Cardiac muscle cell (in vitro differentiated cells and primary cell): ENCODE measurements around the gene TSC22D4. TPM values are rescaled to one million over a fixed set of nuclear protein-coding genes. Genes with fewer than 3 reads are reported as not detected.

ENCODE experiments used
- DNase-seq, 2 donors: peaks; one replicate each; pipeline versions ENCODE4 v3.0.0 to v3.0.0-alpha.2; 2010 to 2017; ENCODE audit warnings: low read depth in 1 of 2, low spot score in 1 of 2
- H3K27ac ChIP-seq: fragments of 200-600 bp; sonication (generic); 2 replicates; pipeline ENCODE4 v1.5.1; 2016
- H3K27me3 ChIP-seq: fragments of 200-600 bp; sonication (generic); 2 replicates; pipeline ENCODE4 v1.6.0; 2016; ENCODE audit warnings: control low read depth
- H3K36me3 ChIP-seq: fragments of 200-600 bp; sonication (generic); 2 replicates; pipeline ENCODE4 v1.5.1; 2016; ENCODE audit warnings: control low read depth
- H3K4me1 ChIP-seq: fragments of 200-600 bp; sonication (generic); 2 replicates; pipeline ENCODE4 v1.8.1; 2017; ENCODE audit warnings: low read depth, mild to moderate bottlenecking, mixed run types
- H3K4me3 ChIP-seq: fragments of 200-600 bp; sonication (generic); 2 replicates; pipeline ENCODE4 v1.5.1; 2016; ENCODE audit warnings: mild to moderate bottlenecking
- H3K9me3 ChIP-seq: fragments of 200-600 bp; sonication (generic); 2 replicates; pipeline ENCODE4 v1.5.1; 2017; ENCODE audit warnings: low read depth, mild to moderate bottlenecking, control low read depth
- polyA plus RNA-seq: library from polyadenylated mRNA; unstranded; fragments of >200 nt; fragmentation: Nextera tagmentation; extraction: Ambion mirVana; gene quantifications from 2 replicates; pipeline ENCODE4 v1.2.1, GENCODE V29; 2016
- total RNA-seq: library from RNA; depleted of rRNA; stranded (reverse); fragments of >200 nt; gene quantifications from 2 replicates; pipeline ENCODE4 v1.2.3, GENCODE V29; 2016
- TF ChIP-seq, protein P1 (sequence below): IDR thresholded peaks from 2 replicates; pipeline ENCODE4 v1.5.1; 2012; ENCODE audit warnings: low read depth, mild to moderate bottlenecking, low read length

TSC22D4 gene
- total and polyA plus RNA-seq, 2 experiments from 2014 or later, result 91.9 to 133 TPM

DNA sequence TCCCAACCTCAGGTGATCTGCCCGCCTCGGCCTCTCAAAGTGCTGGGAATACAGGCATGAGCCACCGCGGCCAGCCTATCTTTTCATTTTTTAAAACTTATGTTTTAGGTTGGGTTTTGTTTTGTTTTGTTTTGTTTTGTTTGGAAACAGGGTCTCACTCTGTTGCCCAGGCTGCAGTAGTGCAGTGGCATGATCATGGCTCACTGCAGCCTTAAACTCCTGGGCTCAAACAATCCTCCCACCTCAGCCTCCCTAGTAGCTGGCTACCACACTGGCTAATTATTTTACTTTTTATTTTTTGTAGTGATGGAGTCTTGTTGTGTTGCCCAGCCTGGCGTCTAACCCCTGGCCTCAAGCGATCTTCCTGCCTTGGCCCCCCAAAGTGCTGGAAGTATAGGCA, 40.6 kb upstream of the TSC22D4 start:
- H3K4me1 ChIP-seq, result no peaks in the 10 kb centered on the region
- no peaks in the 10 kb centered on the region for H3K27me3 ChIP-seq
- H3K9me3 ChIP-seq, result no peaks in the 10 kb centered on the region
- H3K4me3 ChIP-seq, result no peak overlapping the region
- no peaks in the 10 kb centered on the region for H3K36me3 ChIP-seq
- DNase-seq, result no peak
- no peak overlapping the region for H3K27ac ChIP-seq
- TF ChIP-seq, protein P1, sequence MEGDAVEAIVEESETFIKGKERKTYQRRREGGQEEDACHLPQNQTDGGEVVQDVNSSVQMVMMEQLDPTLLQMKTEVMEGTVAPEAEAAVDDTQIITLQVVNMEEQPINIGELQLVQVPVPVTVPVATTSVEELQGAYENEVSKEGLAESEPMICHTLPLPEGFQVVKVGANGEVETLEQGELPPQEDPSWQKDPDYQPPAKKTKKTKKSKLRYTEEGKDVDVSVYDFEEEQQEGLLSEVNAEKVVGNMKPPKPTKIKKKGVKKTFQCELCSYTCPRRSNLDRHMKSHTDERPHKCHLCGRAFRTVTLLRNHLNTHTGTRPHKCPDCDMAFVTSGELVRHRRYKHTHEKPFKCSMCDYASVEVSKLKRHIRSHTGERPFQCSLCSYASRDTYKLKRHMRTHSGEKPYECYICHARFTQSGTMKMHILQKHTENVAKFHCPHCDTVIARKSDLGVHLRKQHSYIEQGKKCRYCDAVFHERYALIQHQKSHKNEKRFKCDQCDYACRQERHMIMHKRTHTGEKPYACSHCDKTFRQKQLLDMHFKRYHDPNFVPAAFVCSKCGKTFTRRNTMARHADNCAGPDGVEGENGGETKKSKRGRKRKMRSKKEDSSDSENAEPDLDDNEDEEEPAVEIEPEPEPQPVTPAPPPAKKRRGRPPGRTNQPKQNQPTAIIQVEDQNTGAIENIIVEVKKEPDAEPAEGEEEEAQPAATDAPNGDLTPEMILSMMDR, result no peak

DNA sequence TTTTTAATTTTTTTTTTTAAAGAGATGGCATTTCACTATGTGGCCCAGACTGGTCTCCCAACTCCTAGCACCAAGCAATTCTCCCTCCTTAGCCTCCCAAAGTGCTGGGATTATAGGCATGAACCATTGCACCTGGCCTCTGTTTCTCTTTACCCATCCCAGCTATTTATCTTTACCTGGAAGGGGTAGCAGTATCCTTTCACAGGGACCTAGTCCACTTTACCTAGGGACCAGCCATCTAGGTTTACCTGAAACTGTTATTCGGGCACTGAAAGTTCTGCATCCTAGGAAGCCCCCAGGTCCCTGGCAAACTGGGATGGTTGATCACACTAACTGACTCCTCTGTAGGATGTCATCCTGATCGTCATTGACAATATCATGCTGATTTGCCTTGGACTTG, 38.3 kb upstream of the TSC22D4 start:
- DNase-seq, result no peak
- no peak overlapping the region for H3K4me3 ChIP-seq
- H3K4me1 ChIP-seq, result no peaks in the 10 kb centered on the region
- no peaks in the 10 kb centered on the region for H3K27me3 ChIP-seq
- H3K9me3 ChIP-seq, result no peaks in the 10 kb centered on the region
- no peaks in the 10 kb centered on the region for H3K36me3 ChIP-seq
- no peak overlapping the region for H3K27ac ChIP-seq
- TF ChIP-seq, protein P1, result no peak

DNA sequence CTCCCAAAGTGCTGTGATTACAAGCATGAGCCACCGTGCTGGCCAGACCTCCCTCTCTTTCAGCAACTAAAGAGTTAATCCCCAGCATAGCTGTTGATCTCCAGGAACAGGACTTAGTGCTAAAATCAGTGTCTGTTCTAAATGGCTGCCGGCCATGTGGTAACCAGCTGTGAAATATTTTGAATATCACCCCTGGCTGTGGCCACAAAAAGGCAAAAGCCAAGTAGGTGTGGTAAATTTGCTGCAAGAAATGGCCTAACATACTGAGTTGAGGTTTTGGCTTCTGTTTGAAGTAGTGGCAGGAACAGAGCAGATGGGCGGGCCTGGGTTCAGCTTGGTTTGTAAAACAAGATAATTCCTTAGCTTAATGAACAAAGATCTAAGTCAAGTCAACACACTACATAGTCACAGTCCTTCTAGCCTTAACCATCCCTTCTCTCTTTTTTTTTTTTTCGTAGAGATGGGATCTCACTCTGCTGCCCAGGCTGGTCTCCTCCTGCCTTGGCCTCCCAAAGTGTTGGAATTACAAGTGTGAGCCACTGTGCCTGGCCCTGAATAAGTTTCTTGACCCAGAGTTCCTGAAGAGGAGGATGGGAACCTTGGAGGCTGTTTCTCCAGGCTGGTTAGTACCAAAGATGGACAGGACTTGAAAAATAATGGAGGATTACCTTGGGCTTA, 37.3 kb upstream of the TSC22D4 start:
- H3K4me1 ChIP-seq, result no peaks in the 10 kb centered on the region
- no peak overlapping the region for H3K4me3 ChIP-seq
- TF ChIP-seq, protein P1, result no peak
- no peaks in the 10 kb centered on the region for H3K9me3 ChIP-seq
- no peaks in the 10 kb centered on the region for H3K27me3 ChIP-seq
- DNase-seq, result peak in 1 of 2 donors; percentile 97
- H3K27ac ChIP-seq, result no peak overlapping the region
- no peaks in the 10 kb centered on the region for H3K36me3 ChIP-seq

DNA sequence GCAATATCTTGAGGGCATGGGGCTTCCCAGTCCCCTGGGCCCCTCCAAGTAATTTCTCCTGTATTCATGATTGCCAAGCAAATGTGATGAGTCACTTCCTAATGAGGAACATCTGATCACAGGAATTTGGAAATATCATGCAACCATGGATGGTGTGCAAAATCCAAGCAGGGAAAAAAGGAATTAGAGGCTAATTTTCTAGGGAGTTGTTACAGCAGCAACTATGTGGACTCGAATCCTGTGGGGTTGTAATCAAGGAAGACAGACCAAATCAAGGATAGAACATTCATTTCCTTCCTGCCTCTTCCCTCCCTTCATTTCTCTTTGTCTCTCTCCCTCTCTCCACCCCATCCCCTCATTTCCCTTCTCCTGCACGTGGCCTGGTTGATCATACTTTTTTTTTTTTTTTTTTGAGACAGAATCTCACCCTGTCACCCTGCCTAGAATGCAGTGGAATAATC, 36.1 kb upstream of the TSC22D4 start:
- TF ChIP-seq, protein P1, result no peak
- Histone ChIP-seq H3K9me3 (no peaks in the 10 kb centered on the region), H3K27me3 (no peaks in the 10 kb centered on the region), H3K4me1 (no peaks in the 10 kb centered on the region), H3K27ac (no peak overlapping the region), H3K4me3 (no peak overlapping the region), H3K36me3 (no peaks in the 10 kb centered on the region)
- peak in 1 of 2 donors; percentile 77 for DNase-seq

DNA sequence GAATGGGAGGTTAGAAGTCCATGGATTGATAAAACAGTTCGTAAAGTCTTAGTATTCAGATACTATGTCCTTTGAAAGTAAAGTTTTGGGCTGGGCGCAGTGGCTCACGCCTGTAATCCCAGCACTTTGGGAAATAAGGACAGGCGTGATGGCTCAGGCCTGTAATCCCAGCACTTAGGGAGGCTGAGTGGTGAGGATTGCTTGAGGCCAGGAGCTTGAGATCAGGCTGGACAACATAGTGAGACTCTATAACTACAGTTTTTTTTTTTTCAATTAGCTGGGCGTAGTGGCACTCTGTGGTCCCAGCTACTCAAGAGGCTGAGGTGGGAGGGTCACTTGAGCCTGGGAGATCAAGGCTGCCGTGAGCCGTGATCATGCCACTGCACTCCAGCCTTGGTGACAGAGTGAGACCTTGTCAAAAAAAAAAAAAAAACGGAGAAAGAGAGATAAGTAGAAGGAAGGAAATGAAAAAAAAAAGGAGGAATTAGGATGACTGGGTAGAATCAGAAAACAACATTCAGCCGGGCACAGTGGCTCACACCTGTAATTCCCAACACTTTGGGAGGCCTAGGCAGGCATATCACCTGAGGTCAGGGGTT, 34.3 kb upstream of the TSC22D4 start:
- DNase-seq, result no peak
- no peaks in the 10 kb centered on the region for H3K36me3 ChIP-seq
- H3K27me3 ChIP-seq, result no peaks in the 10 kb centered on the region
- H3K9me3 ChIP-seq, result no peaks in the 10 kb centered on the region
- no peak overlapping the region for H3K27ac ChIP-seq
- no peak overlapping the region for H3K4me3 ChIP-seq
- TF ChIP-seq, protein P1, result no peak
- H3K4me1 ChIP-seq, result no peaks in the 10 kb centered on the region
